ENCODE measurements around the gene SNED1. TPM values are rescaled to one million over a fixed set of nuclear protein-coding genes. Genes with fewer than 3 reads are reported as not detected.

SNED1 gene
- total RNA-seq, 1 experiment from 2014 or later, result 3.2 TPM

GRCh38 chr2:240955306-240956170 is 42.9 kb upstream of the SNED1 start:
- peaks cover 11% of the 10 kb centered on the region; the same call in 1 of the 2 replicates for H3K4me1 Mint-ChIP-seq
- no peak overlapping the region for H3K27ac Mint-ChIP-seq
- DNase-seq (ENCODE audit: low spot score) (no peak), ATAC-seq (no peak)
- H3K9me3 Mint-ChIP-seq, result no peaks in the 10 kb centered on the region
- CTCF ChIA-PET, result interaction anchor here (0.5 to 1.2 kb wide), 4 partner anchors 28 to 136 kb away, joined by 3 to 6 read pairs (median 3); no protein-coding TSS in a partner anchor
- H3K36me3 Mint-ChIP-seq, result no peaks in the 10 kb centered on the region
- TF ChIP-seq ATF3 (CRISPR knock-in tag; conservative IDR thresholded peaks at IDR 0.05) (no peak), MYBL2 (CRISPR knock-in tag; IDR thresholded peaks at IDR 0.05) (no peak), ZNF232 (CRISPR knock-in tag; IDR thresholded peaks at IDR 0.05) (no peak), STAT6 (CRISPR knock-in tag; conservative IDR thresholded peaks at IDR 0.05; ENCODE audit: low read depth) (no peak), ZNF425 (CRISPR knock-in tag; conservative IDR thresholded peaks at IDR 0.05) (no peak), ZNF512 (CRISPR knock-in tag; IDR thresholded peaks at IDR 0.05; ENCODE audit: borderline replicate concordance) (no peak), NR3C1 (CRISPR knock-in tag; conservative IDR thresholded peaks at IDR 0.05; ENCODE audit: low read depth) (no peak)
- H3K4me3 Mint-ChIP-seq, result no peak overlapping the region
- POLR2A ChIA-PET, result no interaction called here
- no peaks in the 10 kb centered on the region for H3K27me3 Mint-ChIP-seq (ENCODE audit: low read depth)

GRCh38 chr2:240956171-240956934 is 42.1 kb upstream of the SNED1 start:
- no peak for TF ChIP-seq ARID4B (CRISPR knock-in tag; IDR thresholded peaks at IDR 0.05; ENCODE audit: borderline replicate concordance)
- TF ChIP-seq MAX (CRISPR knock-in tag; IDR thresholded peaks at IDR 0.05), result no peak
- no peak for TF ChIP-seq NR1H2 (CRISPR knock-in tag; IDR thresholded peaks at IDR 0.05)
- TF ChIP-seq NFATC4 (CRISPR knock-in tag; IDR thresholded peaks at IDR 0.05), result no peak
- no peak for TF ChIP-seq NFYB (CRISPR knock-in tag; conservative IDR thresholded peaks at IDR 0.05; ENCODE audit: low read depth)
- no peak for TF ChIP-seq E2F5 (CRISPR knock-in tag; IDR thresholded peaks at IDR 0.05)
- no peak for TF ChIP-seq SP1 (CRISPR knock-in tag; conservative IDR thresholded peaks at IDR 0.05)
- no peak for TF ChIP-seq NR2C2 (CRISPR knock-in tag; IDR thresholded peaks at IDR 0.05)
- TF ChIP-seq ZBTB21 (CRISPR knock-in tag; IDR thresholded peaks at IDR 0.05; ENCODE audit: borderline replicate concordance), result no peak
- POLR2A ChIA-PET, result no interaction called here

More at GRCh38 chr2:240956171-240956934, 42.1 kb upstream of the SNED1 start:
- Mint-ChIP-seq H3K4me3 (no peak overlapping the region), H3K27ac (no peak overlapping the region; the same call in 1 of the 2 replicates), H3K4me1 (peaks cover 13% of the 10 kb centered on the region; the same call in 1 of the 2 replicates), H3K9me3 (no peaks in the 10 kb centered on the region), H3K27me3 (ENCODE audit: low read depth) (no peaks in the 10 kb centered on the region), H3K36me3 (no peaks in the 10 kb centered on the region)
- DNase-seq (ENCODE audit: low spot score) (no peak), ATAC-seq (no peak)
- CTCF ChIA-PET, result interaction anchor here (1.7 kb wide), 1 partner anchor 105 kb away, joined by 6 read pairs; no protein-coding TSS in a partner anchor
